NCI-H2029 (cell line): ENCODE data around the gene BRSK1.

Experiments used
- DNase-seq: peaks from one replicate; lab custom pipeline; 2025; lab: John Stamatoyannopoulos, UW

Gene BRSK1

DNA sequence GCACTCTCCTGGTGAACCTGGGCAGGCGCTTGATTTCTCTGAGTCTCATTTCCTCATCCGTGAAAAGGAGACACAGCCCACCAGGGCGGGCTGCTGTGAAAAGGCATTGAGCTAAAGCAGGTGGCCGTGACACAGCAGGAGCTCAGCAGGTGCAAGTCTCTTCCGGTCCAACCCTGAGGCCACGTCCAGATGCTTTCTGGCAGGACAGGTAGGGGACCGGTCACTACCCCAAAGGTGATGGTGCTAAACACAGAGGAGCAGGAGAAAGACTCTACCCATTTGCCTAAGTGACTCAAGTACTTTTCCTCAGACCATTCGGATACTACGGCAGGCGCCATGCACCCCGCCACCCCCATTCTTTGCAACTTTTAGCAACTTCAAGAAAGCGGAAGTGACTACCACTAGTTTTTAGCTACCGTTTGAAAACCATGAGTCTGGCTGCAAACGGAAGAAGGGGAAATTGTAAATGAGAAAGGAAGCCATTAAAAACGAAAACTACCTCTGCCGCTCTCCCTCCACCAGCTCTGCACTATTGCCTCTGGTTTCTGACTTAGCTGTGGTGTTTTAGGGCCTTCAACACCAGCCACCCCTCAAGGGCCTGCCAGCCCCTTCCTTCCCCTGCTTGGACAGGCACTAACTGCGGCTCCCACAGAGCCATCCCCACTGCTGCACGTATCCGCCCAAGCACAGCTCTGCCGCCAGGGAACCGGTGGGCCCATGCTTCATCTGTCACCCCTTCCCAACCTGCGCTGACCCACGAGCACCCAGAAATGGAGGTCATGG is 29.8 kb upstream of the BRSK1 start:
- DNase-seq: peak; percentile 33

DNA sequence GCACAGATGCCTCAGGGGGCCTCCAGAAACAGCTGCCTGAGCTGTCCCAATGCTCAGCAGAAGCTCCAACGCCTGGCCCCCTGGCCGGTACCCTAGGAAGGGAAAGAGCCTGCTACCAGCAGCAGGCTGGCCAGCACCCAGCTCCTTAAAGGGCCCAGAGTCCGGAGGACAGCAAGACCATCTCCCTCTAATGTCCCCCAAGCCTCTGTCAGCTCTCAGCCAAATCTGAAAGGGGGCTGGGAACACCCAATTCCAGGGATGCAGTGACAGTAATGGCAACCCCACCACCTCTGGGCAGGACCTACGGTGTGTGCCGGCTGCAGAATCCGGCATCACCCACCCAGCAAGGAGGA is 29.2 kb upstream of the BRSK1 start:
- no peak for DNase-seq

DNA sequence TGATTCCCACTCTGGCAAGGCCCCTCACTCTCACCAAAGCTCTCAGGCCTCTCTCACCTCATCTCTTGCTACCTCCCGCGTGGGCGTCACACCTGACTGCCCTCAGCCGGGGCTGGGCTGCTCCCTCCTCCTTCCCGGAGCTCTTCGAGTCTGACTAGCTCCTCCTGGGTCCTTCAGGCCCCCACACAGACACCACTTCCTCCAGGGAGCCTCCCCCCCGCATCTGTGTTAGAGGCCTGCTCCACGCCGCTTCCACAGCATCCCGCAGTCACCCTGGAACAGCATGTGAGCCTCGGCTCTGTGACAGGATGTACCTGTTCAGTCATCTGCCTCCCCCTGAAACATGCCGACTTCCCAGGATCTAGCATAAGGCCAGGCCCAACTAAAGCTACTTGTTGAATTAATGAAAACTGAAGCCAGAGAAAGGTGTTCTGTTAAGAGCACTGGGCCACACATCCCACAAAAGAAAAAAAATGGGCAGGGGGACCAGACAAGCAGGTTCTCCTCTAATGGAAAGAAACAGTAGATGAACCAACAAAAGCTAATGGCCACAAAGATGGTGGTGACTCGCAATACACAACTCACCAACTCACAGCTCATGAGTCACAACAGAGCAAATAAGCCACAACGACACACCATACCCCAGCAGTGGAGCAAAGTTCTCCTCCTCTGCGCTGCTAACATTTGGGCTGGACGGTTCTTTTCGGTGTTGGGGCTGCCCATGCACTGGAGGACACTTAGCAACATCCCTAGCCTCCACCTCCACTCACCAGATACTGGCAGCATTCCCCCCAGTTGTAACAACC is 28.0 kb upstream of the BRSK1 start:
- no peak for DNase-seq

DNA sequence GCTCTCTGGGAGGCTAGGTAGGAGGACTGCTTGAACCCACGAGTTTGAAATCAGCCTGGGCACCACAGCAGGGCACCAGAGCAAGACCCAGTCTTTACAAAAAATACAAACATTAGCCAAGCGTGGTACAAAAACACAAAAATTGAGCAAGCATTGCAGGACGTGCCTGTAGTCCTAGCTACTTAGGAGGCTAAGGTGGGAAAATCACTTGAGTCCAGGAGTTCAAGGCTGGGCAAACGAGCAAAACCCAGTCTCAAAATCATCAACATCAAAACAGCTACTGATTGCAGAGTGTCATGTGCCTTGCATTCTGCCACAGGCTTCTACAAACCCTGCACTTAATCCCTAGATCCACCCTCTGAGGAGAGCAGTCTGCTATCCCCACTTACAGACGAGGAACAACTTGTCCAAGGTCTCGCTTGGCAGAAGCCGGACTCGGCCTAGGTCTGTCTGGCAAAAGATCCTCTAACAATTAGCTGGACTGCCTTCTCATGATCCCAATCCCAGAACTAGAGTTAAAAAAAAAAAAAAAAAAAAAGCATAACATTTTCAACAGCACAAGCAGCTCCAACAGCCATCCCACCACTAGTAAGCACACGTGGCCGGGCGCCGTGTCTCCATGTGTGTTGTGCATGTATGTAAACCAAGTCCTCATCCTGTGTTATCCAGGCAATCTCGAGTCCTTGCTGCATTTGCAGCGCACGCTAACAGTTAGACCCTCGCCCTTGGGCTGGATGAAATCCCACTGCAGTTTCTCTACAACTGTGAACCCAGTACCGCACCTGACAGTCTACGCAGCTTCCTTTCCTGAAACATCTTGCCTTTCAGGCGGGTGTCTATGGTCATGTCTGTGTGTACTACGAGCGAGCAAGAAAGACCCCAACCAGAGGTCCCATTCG is 27.0 kb upstream of the BRSK1 start:
- DNase-seq: no peak

DNA sequence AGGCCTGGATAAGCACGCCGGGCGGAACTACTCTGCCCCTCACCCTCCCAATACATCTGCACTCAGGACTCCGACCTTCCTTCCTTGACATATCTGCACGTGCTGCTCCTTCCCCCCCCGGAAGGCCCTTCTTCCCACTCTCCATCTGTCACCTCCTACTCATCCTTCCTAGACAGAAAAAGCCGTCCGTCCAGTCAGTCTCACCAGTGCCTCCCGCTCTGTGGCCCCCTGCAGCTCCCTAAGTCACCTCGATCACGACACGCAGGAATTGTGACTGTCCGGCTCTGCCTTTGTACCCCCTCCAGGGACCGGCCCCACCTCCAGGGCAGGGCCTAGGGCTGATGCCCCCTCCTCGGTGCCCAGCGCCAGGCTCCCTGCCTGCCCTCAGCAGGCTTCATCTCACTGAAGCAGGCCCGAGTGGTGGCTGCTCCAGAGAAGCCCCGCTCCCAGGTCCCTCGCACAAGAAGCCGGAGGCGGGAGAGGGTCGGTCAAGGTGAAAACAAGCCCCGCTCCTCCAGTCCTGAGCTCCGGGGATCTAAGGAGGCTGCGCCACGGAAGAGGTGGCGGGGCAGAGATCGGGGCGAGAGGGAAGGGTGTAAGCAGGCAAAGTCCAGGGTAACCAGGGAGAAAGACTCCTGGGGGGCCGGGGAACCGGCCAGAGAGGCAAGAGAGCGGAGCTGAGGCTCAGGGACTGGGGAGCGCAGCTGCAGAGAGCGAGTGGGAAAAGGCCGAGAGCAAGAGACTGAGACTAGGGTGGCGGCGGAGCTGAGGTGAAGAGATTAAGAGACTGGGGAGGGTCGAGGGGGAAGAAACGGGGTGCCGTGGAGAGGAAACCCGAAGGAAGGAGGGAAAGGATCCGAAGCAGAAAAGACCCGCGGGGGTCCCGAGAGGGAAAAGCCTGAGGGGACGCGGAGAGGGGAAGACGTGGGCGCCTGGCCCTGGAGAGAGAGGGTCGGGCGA is 26.1 kb upstream of the BRSK1 start:
- DNase-seq: no peak

DNA sequence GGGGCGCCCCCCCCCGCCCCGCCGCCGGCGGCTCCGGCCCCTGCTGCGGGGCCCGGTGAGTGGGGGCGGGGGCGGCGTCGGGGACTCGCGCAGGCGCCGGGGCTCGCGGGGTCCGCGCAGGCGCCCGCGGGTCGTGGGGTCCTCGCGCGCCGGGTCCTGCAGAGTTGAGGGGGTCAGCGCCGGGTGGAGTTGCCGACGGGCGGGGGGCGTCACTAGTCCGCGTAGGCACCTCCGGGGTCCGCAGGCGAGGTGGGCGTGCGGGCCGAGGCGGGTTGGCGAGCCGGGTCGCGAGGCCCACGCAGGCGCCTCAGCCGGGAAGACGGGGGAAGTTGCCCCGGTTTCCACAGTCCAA is 25.3 kb upstream of the BRSK1 start:
- no peak for DNase-seq

DNA sequence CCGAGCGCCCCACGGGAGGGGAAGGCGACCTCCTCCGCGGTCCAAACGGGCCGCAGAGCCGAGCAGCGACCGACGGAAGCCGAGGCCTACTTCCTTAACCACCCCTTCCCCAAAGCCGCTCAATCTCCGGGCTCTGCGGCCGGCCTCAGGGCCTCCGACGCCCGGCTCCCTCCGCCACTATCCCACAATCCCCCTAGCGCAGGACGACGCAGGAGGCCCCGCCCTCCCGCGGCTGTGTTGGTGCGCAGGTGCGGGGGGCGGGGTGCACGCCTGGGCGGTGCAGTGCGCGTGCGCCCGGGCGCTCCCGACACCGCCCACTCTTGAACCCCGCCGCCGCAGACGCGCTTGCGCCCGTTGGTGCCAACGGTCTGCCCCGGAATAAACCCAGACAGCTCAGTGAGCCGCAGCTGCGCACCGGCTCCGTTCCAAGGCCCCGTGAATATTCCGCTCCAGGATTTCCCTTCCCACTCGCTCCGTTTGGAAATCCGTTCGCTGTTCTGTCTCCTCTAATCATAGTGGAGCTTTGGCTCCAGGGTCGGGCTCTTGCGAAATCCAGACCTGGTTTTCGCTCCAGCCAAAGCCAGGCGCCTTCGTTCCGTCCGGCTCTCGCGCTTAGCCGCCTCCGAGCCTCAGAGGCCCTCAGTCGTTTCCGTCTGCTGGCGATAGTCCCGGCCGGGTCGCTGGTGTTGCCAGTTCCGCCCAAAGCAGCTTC is 24.8 kb upstream of the BRSK1 start, which contains the start of gene PPP6R1:
TSS of gene PPP6R1 (minus strand) at position 190 of the 712 bp plus-strand sequence. CDS start 11,914 bp downstream, outside the sequence.
- peak; percentile 98 for DNase-seq

DNA sequence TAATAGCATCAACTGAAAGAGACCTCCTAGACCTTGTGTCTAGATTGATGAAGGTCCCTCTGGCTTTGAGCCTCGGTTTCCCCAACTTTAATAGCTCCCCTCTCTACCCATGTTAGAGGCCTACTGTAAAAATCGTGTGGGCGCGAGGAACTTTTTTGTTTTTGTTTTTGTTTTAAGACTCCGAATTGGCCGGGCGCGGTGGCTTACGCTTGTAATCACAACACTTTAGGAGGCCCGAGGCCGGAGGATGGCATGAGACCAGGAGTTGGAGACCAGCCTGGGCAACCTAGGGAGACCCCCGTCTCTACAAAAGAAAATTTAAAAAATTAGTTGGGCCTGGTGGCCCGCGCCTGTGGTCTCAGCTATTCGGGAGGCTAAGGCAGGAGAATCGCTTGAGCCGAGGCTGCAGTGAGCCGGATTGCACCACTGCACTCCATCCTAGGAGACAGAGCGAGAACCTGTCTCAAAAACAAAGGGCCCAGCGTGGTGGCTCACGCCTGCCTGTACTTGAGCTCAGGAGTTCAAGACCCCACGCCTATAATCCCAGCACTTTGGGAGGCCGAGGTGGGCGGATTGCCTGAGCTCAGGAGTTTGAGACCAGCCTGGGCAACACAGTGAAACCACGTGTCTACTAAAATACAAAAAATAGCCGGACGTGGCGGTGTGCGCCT is 24.1 kb upstream of the BRSK1 start:
- DNase-seq: no peak

DNA sequence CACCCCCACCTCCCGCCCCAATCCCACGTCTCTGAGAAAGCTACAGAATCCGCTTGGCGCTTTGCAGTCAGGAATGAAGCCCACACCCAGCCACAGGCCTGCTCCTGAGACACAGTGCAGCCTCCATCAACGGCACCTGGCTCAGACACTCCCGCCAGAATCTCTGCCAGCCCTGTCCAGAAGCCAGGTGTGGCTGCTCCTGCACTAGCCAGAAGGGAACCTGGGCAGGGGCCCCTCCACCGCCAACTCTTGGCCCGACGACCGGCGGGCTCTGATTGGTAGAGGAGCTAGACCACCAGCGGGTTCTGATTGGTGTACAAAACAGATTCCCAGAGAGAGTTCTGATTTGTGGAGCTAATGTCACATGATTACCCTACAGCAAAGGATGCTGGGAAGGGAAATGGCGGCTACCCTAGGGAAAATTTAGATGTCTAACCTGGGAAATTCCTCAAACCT is 22.1 kb upstream of the BRSK1 start:
- no peak for DNase-seq

DNA sequence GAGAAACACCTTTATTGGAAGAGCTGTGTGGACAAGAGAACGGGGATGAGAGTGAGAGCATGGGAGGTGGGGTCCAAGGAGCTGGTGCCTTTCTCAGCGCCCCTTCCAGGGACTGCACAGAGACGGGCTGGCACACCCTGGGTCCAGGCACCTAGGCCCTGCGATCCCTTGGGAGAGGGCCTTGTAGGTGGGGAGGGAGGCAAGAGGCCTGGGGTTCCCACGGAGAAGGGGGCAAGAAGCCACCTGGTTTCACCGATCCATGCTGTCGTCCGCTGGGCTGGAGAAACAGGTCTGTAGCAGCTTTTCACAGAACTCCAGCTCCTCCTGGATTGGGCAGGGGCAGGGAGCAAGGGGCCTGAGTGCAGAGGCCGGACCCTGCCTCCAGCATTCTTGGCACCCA is 21.4 kb upstream of the BRSK1 start:
- DNase-seq: no peak

DNA sequence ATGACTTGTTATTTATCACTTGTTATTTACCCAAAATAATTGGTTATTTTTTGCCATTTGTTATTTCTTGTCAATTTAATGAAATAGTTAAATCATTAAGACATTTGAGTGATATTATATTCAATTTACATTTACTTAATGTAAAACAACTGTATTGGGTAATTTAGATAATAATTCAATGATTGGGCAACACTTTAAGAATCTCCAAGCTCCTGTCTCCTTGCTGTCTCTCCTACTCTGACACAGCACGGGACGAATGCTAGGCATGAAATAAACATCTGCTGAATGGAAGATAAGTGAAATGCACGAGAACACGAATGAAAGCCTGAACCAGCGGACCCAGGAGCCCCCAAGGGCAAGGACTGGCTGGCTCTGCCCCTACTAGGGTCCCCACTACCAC is 19.3 kb upstream of the BRSK1 start:
- no peak for DNase-seq

DNA sequence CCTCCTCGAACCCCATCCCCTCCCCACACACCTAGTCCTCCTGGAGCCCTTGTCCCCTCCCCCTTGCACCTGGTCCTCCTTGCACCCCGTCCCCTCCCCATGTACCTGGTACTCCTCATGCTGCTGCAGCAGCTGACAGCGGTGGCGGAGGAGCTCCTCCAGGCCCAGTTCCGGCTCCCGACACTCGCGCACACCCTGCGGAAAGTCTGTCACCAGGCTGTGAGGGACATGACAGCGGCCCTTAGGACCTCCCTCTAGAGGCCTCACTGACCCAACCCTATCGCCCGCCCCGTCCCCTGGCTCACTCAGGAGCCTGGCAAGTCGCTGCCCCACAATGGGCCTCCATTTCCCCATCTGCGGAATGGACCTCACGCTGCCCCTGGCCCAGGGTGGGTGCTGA is 18.6 kb upstream of the BRSK1 start:
- DNase-seq: no peak

DNA sequence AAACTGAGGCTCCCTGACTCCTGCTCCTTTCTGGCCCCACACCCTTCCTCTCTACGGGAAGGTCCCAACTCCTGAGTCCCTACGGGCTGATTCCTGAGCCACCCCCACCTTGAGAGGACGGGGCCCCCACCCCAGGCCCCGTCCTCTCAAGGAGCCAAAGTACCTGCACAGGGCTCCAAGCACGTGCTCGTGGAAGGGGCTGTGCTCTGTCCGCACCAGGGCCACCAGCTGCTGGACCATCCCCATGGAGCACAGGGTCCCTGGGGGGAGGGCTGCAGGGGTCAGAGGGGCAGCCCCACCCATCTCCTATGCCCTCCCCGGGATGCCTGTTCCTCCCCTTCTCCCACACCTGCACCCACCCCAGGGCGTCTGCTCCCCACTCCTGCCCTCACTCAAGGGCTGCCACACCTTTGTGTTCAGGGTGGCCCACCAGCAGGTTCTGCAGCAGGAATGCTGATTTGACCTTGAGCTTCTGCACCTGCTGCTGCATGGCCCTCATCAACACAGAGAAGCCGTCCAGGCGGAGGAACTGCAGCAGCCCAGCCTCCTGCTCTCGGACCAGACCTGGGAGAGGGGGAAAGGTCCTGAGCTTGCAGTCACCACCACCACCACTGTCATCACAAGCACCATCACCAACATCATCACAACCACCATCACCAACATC is 17.9 kb upstream of the BRSK1 start:
- no peak for DNase-seq

DNA sequence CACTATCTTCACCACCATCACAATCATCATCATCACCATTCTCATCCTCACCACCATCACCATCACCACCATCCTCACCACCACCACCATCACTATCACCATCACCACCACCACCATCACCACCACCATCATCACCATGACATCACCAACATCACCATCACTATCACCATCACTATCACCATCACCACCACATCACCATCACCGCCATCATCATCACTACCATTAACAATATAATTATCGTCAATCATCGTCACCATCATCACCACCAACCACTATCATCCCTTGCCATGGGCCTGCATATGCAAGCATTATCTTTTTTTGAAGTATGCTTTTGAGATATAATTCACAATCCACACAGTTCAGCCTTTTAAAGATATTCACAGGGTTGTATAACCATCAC is 17.4 kb upstream of the BRSK1 start:
- no peak for DNase-seq

DNA sequence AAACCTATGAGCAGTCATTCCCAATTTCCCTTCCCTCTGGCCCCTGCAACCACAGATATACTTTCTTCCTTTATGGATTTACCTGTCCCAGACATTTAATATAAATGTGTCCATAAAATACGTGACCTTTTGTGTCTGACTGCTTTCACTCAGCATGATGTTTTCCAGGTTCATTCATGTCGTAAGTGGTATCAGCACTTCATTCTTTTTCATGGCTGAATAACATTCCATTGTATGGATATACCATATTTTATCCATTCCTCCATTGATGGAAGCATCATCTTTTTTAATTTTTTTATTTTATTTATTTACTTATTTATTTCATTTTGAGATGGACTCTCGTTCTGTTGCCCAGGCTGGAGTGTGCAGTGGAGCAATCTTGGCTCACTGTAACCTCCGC is 17.0 kb upstream of the BRSK1 start:
- no peak for DNase-seq

DNA sequence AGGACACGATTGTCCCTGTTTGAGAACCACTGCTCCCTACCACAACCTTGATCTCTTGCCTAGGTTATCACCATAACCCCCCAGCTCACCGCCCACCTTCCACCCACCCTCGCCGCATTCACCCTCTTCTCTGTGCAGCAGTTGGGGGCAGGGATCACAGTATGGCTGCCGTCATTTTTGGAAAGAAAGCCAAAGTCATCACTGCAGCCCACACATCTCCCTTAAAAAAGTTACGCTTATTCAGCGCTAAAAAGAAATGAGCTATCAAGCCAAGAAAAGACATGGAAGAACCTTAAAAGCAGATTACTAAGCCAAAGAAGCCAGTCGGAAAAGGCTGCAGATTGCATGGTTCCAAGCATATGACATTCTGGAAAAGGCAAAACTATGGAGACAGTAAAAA is 14.5 kb upstream of the BRSK1 start:
- no peak for DNase-seq

DNA sequence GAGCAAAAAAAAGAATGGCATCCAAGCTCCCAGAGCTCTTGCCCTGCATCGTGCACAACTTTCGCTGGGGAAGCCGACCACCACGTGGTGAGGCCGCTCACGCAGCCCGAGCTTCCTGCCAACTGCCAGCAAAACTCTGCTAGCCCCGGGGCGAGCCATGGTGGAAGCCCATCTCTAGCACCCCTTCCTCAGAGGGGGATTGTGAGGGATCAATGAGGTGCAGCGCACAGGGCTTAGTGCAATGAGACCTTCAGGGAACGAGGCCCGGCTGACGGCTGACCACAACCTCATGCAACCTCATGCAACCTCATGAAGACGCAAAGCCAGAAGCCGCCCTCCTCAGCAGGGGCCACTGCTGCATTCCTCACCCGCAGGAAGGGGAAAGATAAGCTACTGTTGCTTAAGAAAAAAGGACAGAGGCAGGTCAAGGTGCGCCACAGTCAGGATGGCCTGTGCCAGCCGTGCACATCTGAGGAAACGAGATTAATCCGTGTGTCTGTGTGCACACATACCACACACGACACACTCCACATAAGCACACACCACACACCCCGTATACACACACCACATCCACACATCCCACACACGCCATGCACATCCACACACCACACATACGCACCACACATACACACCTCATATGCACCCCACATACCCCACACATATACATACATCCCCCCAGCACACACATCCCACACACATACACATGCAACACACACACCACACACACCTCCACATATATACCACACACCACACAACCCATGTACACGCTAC is 13.4 kb upstream of the BRSK1 start:
- no peak for DNase-seq

DNA sequence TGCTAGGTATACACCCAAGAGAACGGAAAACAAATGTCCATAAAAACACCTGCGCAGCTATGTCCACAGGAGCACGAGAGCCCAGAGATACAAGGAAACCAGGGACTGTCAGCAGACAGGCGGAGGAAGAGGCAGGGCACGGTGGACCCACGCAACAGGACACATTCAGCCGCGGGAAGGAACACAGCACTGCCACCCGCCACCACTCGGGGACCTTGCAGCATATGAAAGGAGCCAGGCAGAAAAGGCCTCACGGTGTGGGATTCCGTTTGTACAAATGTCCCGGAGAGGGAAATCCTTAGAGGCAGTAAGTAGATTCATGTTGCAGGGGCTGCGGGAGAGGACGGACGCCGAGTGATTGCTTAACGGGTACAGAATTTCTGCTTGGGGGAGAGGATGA is 11.7 kb upstream of the BRSK1 start:
- no peak for DNase-seq
